ENCODE measurements around the gene MANSC4. TPM values are rescaled to one million over a fixed set of nuclear protein-coding genes. Genes with fewer than 3 reads are reported as not detected.

Gene MANSC4
- not detected in 2 replicates for total RNA-seq

GRCh38 chr12:27779920-27780611 is at the start of gene MANSC4, which contains the start of gene KLHL42:
TSS of gene MANSC4 (minus strand) at chr12:27780236. CDS start at chr12:27771276, 8,960 bp downstream.
TSS of gene KLHL42 (plus strand) at chr12:27780233. CDS start at chr12:27780331, 98 bp downstream.
- H3K4me2 ChIP-seq (ENCODE audit: insufficient read depth, low read length): peak within 1 kb of the TSS; percentile 84
- no peaks in the 10 kb centered on the region for H3K27me3 ChIP-seq (ENCODE audit: insufficient read depth, low read length)
- H2AFZ ChIP-seq (ENCODE audit: low read length): peak within 1 kb of the TSS; percentile 84
- H3K79me2 ChIP-seq (ENCODE audit: insufficient read depth, low read length): peaks cover 44% of the 10 kb centered on the region
- TF ChIP-seq CTCF (IDR thresholded peaks at IDR 0.05; ENCODE audit: extremely low read depth, low read depth, low read length): no peak
- peaks cover 7% of the 10 kb centered on the region for H3K36me3 ChIP-seq (ENCODE audit: insufficient read depth, low read length)
- H3K9me3 ChIP-seq (ENCODE audit: low read depth, low read length): no peaks in the 10 kb centered on the region
- peak within 1 kb of the TSS; percentile 68 for H3K27ac ChIP-seq (ENCODE audit: low read depth, low read length)
- peak within 1 kb of the TSS; percentile 85 for H3K4me3 ChIP-seq (ENCODE audit: insufficient read depth, low read length)
- peaks cover 19% of the 10 kb centered on the region for H3K4me1 ChIP-seq (ENCODE audit: insufficient read depth, low read length)
- peaks cover 2% of the 10 kb centered on the region for H4K20me1 ChIP-seq (ENCODE audit: insufficient read depth, low read length)
- peak; percentile 96 for DNase-seq (ENCODE audit: insufficient read length, low spot score, missing footprints)

DNA sequence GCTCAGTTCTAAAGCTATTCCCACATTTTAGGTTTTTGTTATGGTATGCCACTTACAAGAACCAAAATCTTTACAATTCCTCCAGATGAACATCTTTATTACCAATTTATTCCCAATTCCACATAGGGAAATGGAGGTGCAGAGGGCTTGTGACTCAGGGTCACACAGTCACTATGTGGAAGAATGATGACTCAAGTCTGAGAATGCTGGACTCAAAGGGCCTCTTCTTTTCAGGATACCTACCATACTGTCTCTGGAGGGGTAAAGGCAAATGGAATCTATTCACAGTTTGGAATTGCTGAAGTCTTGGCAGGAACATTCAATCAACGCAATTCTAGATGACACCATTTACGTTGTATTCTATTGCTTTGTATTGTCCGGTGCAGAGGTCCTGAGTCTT is 48.2 kb upstream of the MANSC4 start:
- DNase-seq (ENCODE audit: insufficient read length, low spot score, missing footprints): no peak
- H3K27me3 ChIP-seq (ENCODE audit: insufficient read depth, low read length): no peaks in the 10 kb centered on the region
- H2AFZ ChIP-seq (ENCODE audit: low read length): no peak overlapping the region
- no peaks in the 10 kb centered on the region for H4K20me1 ChIP-seq (ENCODE audit: insufficient read depth, low read length)
- H3K4me2 ChIP-seq (ENCODE audit: insufficient read depth, low read length): no peak overlapping the region
- no peak for TF ChIP-seq CTCF (IDR thresholded peaks at IDR 0.05; ENCODE audit: extremely low read depth, low read depth, low read length)
- H3K27ac ChIP-seq (ENCODE audit: low read depth, low read length): no peak overlapping the region
- peaks cover 3% of the 10 kb centered on the region for H3K4me1 ChIP-seq (ENCODE audit: insufficient read depth, low read length)
- H3K4me3 ChIP-seq (ENCODE audit: insufficient read depth, low read length): no peak overlapping the region
- H3K9me3 ChIP-seq (ENCODE audit: low read depth, low read length): no peaks in the 10 kb centered on the region
- H3K79me2 ChIP-seq (ENCODE audit: insufficient read depth, low read length): no peaks in the 10 kb centered on the region
- no peaks in the 10 kb centered on the region for H3K36me3 ChIP-seq (ENCODE audit: insufficient read depth, low read length)

GRCh38 chr12:27826076-27826475 is 46.0 kb upstream of the MANSC4 start:
- no peak overlapping the region for H3K4me3 ChIP-seq (ENCODE audit: insufficient read depth, low read length)
- DNase-seq (ENCODE audit: insufficient read length, low spot score, missing footprints): no peak

More at GRCh38 chr12:27826076-27826475, 46.0 kb upstream of the MANSC4 start:
- Histone ChIP-seq H3K4me2 (ENCODE audit: insufficient read depth, low read length) (no peak overlapping the region), H3K79me2 (ENCODE audit: insufficient read depth, low read length) (no peaks in the 10 kb centered on the region), H3K27me3 (ENCODE audit: insufficient read depth, low read length) (no peaks in the 10 kb centered on the region), H3K4me1 (ENCODE audit: insufficient read depth, low read length) (peaks cover 14% of the 10 kb centered on the region), H3K36me3 (ENCODE audit: insufficient read depth, low read length) (no peaks in the 10 kb centered on the region), H4K20me1 (ENCODE audit: insufficient read depth, low read length) (no peaks in the 10 kb centered on the region), H3K9me3 (ENCODE audit: low read depth, low read length) (no peaks in the 10 kb centered on the region), H2AFZ (ENCODE audit: low read length) (no peak overlapping the region), H3K27ac (ENCODE audit: low read depth, low read length) (no peak overlapping the region)
- no peak for TF ChIP-seq CTCF (IDR thresholded peaks at IDR 0.05; ENCODE audit: extremely low read depth, low read depth, low read length)
